ENCODE results near the gene PCSK2. TPM values are rescaled to one million over a fixed set of nuclear protein-coding genes. Genes with fewer than 3 reads are reported as not detected.

The PCSK2 gene
- total and polyA plus RNA-seq, 2 donors (not counting 3 experiments of a cell fraction or from before 2014, with no cell fraction given), result not detected

GRCh38 chr20:17377231-17377630 is 150.4 kb downstream of the PCSK2 start:
- no peaks in the 10 kb centered on the region for H3K79me2 ChIP-seq (ENCODE audit: control insufficient read depth, insufficient read depth, low read length)
- ChIA-PET POLR2A (no interaction called here), CTCF (no interaction called here)
- H3K27ac ChIP-seq (ENCODE audit: insufficient read depth, low read depth, low read length), result no peak overlapping the region
- DNase-seq (ENCODE audit: low read depth, low spot score) (no peak), FAIRE-seq (no peak)
- no peaks in the 10 kb centered on the region for H4K20me1 ChIP-seq (replicated peaks; ENCODE audit: control insufficient read depth, extremely low read depth, insufficient read depth, low read length)
- no peak overlapping the region for H3K9ac ChIP-seq (replicated peaks; ENCODE audit: extremely low read depth, insufficient read depth, low read length)
- no peaks in the 10 kb centered on the region for H3K4me1 ChIP-seq (ENCODE audit: control insufficient read depth, extremely low read depth, insufficient read depth, low read length)
- H3K9me3 ChIP-seq (replicated peaks; ENCODE audit: control insufficient read depth, insufficient read depth, low read length), result no peaks in the 10 kb centered on the region
- H3K9me1 ChIP-seq (replicated peaks; ENCODE audit: control insufficient read depth, extremely low read depth, insufficient read depth, low read length), result no peaks in the 10 kb centered on the region
- dilution Hi-C loops (cut with MboI; ENCODE audit: extremely low pct_ligation_motif_present, low sequenced_read_pairs) (no loop called here), intact Hi-C loops (cut with micrococcal nuclease) (loop anchor here (10.0 kb wide), 1 partner anchor 58 kb away; no protein-coding TSS in a partner anchor)
- no peak overlapping the region for H3K4me2 ChIP-seq (ENCODE audit: insufficient read depth, low read length)
- H2AFZ ChIP-seq (ENCODE audit: low read depth, low read length), result no peak overlapping the region
- H3K36me3 ChIP-seq (ENCODE audit: control insufficient read depth in 2 of 2, extremely low read depth in 1 of 2, insufficient read depth in 2 of 2, low read length in 2 of 2), result no peaks in the 10 kb centered on the region
- H3K4me3 ChIP-seq (replicated peaks in 1 of 3; ENCODE audit: insufficient read depth in 1 of 3, low read depth in 1 of 3, low read length in 3 of 3), result no peak overlapping the region
- TF ChIP-seq POLR2A (IDR thresholded peaks at IDR 0.05; ENCODE audit: low read depth, low read length), result no peak
- no peak for TF ChIP-seq JUN (IDR thresholded peaks at IDR 0.05; ENCODE audit: borderline replicate concordance, insufficient read depth, insufficient read length, low read depth)
- no peak for TF ChIP-seq MYC (IDR thresholded peaks at IDR 0.05; ENCODE audit: low read depth, low read length)
- no peak for TF ChIP-seq POLR2AphosphoS5 (IDR thresholded peaks at IDR 0.05; ENCODE audit: insufficient read depth, low read depth, low read length)
- TF ChIP-seq FOS (IDR thresholded peaks at IDR 0.05; ENCODE audit: borderline replicate concordance, insufficient read depth, low read length), result no peak
- H3K27me3 ChIP-seq (ENCODE audit: control insufficient read depth in 2 of 2, insufficient read depth in 2 of 2, low read length in 2 of 2), result no peaks in the 10 kb centered on the region
- no TSS peak for BruUV-seq (replicated peaks)

GRCh38 chr20:17379651-17380050 is 152.8 kb downstream of the PCSK2 start:
- no peak for FAIRE-seq
- Histone ChIP-seq H3K27me3 (ENCODE audit: control insufficient read depth in 2 of 2, insufficient read depth in 2 of 2, low read length in 2 of 2) (no peaks in the 10 kb centered on the region), H3K9ac (replicated peaks; ENCODE audit: extremely low read depth, insufficient read depth, low read length) (no peak overlapping the region), H2AFZ (ENCODE audit: low read depth, low read length) (no peak overlapping the region), H3K79me2 (ENCODE audit: control insufficient read depth, insufficient read depth, low read length) (no peaks in the 10 kb centered on the region), H3K36me3 (ENCODE audit: control insufficient read depth in 2 of 2, extremely low read depth in 1 of 2, insufficient read depth in 2 of 2, low read length in 2 of 2) (no peaks in the 10 kb centered on the region), H4K20me1 (replicated peaks; ENCODE audit: control insufficient read depth, extremely low read depth, insufficient read depth, low read length) (no peaks in the 10 kb centered on the region), H3K4me1 (ENCODE audit: control insufficient read depth, extremely low read depth, insufficient read depth, low read length) (no peaks in the 10 kb centered on the region), H3K27ac (ENCODE audit: insufficient read depth, low read depth, low read length) (no peak overlapping the region), H3K9me3 (replicated peaks; ENCODE audit: control insufficient read depth, insufficient read depth, low read length) (no peaks in the 10 kb centered on the region), H3K4me2 (ENCODE audit: insufficient read depth, low read length) (no peak overlapping the region), H3K9me1 (replicated peaks; ENCODE audit: control insufficient read depth, extremely low read depth, insufficient read depth, low read length) (peaks cover 2% of the 10 kb centered on the region), H3K4me3 (replicated peaks in 1 of 3; ENCODE audit: insufficient read depth in 1 of 3, low read depth in 1 of 3, low read length in 3 of 3) (no peak overlapping the region)
- TF ChIP-seq MAX (IDR thresholded peaks at IDR 0.05; ENCODE audit: insufficient read depth, insufficient read length) (no peak), JUN (IDR thresholded peaks at IDR 0.05; ENCODE audit: borderline replicate concordance, insufficient read depth, insufficient read length, low read depth) (no peak), POLR2A (IDR thresholded peaks at IDR 0.05; ENCODE audit: low read depth, low read length) (no peak), MYC (IDR thresholded peaks at IDR 0.05; ENCODE audit: low read depth, low read length) (no peak)
- intact Hi-C loops (cut with micrococcal nuclease) (loop anchor here (10.0 kb wide), 1 partner anchor 55 kb away; no protein-coding TSS in a partner anchor), dilution Hi-C loops (cut with MboI; ENCODE audit: extremely low pct_ligation_motif_present, low sequenced_read_pairs) (no loop called here)
- CTCF ChIA-PET, result no interaction called here
- DNase-seq (ENCODE audit: low read depth, low spot score), result no peak
- BruUV-seq (replicated peaks), result no TSS peak
- POLR2A ChIA-PET, result no interaction called here

Data from endothelial cell of umbilical vein (primary cell).